ENCODE data around the gene SNX32. TPM values are rescaled to one million over a fixed set of nuclear protein-coding genes. Genes with fewer than 3 reads are reported as not detected.
A peak's percentile ranks its signal among the peaks of the same experiment; 100 is the strongest.

SNX32 gene
- total and polyA plus RNA-seq, 3 experiments from 2014 or later = 0.77 to 2.8 (median 2.0) TPM

GRCh38 chr11:65853246-65853979, 19.6 kb downstream of the SNX32 start:
- CTCF ChIA-PET = interaction anchor here (1.2 to 4.1 kb wide), 3 partner anchors 32 to 198 kb away, joined by 3 to 16 read pairs (median 3); no protein-coding TSS in a partner anchor

GRCh38 chr11:65854161-65854592, 20.4 kb downstream of the SNX32 start:
- no peaks in the 10 kb centered on the region for H3K27me3 ChIP-seq (ENCODE audit: insufficient read depth, low read length, poor library complexity, severe bottlenecking)
- Mint-ChIP-seq H3K27me3 (no peaks in the 10 kb centered on the region), H3K4me1 (peaks cover 44 to 54% (median 51%) of the 10 kb centered on the region in 3 donors), H3K36me3 (peaks cover 19 to 66% (median 24%) of the 10 kb centered on the region in 3 donors), H3K9me3 (no peaks in the 10 kb centered on the region), H3K27ac (peak overlapping the region in 5 of 8 donors; percentile 64 to 89 (median 71)), H3K4me3 (peak overlapping the region in 5 of 7 donors; percentile 50 to 81 (median 68))
- H3K4me3 ChIP-seq (ENCODE audit: low read length) = no peak overlapping the region
- H3K27ac ChIP-seq (ENCODE audit: low read depth, low read length) = no peak overlapping the region
- CTCF ChIA-PET = no interaction called here
- POLR2A ChIA-PET = no interaction called here
- DNase-seq = no peak
- peaks cover 47% of the 10 kb centered on the region for H3K4me1 ChIP-seq (ENCODE audit: insufficient read depth, low read length)
- peaks cover 46% of the 10 kb centered on the region for H3K36me3 ChIP-seq (ENCODE audit: insufficient read depth, low read length)
- H3K9me3 ChIP-seq (ENCODE audit: low read length) = no peaks in the 10 kb centered on the region

More at GRCh38 chr11:65853246-65853979, 19.6 kb downstream of the SNX32 start:
- POLR2A ChIA-PET = no interaction called here
- Mint-ChIP-seq H3K9me3 (no peaks in the 10 kb centered on the region), H3K27ac (peak overlapping the region in 2 of 8 donors; percentile 43 to 71), H3K4me1 (peaks cover 40 to 48% (median 44%) of the 10 kb centered on the region in 3 donors), H3K27me3 (no peaks in the 10 kb centered on the region), H3K36me3 (peaks cover 19 to 66% (median 24%) of the 10 kb centered on the region in 3 donors), H3K4me3 (peak overlapping the region in 2 of 7 donors; percentile 50 to 81)
- Histone ChIP-seq H3K4me3 (ENCODE audit: low read length) (no peak overlapping the region), H3K4me1 (ENCODE audit: insufficient read depth, low read length) (peaks cover 40% of the 10 kb centered on the region), H3K27me3 (ENCODE audit: insufficient read depth, low read length, poor library complexity, severe bottlenecking) (no peaks in the 10 kb centered on the region), H3K36me3 (ENCODE audit: insufficient read depth, low read length) (peaks cover 46% of the 10 kb centered on the region), H3K27ac (ENCODE audit: low read depth, low read length) (no peak overlapping the region), H3K9me3 (ENCODE audit: low read length) (no peaks in the 10 kb centered on the region)
- DNase-seq = no peak

GRCh38 chr11:65854852-65855837, 21.4 kb downstream of the SNX32 start:
- CTCF ChIA-PET = interaction anchor here (1.0 kb wide), 1 partner anchor 37 kb away, joined by 3 read pairs; no protein-coding TSS in a partner anchor
- DNase-seq = no peak

DNA sequence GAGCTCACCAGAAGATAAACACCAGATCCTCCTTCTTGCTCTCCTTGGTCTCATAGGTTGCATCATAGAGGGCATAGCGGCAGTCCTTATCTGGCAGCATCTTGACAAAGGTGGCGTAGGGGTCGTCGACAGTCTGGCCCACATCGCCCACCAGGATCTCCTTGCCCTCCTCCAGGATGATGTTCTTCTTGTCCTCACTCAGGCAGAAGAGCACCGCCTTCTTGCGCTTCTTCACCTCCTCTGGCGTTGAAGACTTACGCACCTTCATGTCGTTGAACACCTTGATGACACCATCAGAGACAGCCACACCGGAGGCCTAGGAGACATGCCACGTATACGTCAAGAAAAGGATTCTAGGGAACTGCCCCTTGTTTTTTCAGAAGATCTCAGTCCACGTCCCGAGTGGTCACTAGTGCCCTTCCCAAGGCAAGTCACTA, 22.2 kb downstream of the SNX32 start:
- Mint-ChIP-seq H3K27me3 (no peaks in the 10 kb centered on the region), H3K27ac (peak overlapping the region; percentile 87 to 99 (median 92)), H3K36me3 (peaks cover 19 to 71% (median 24%) of the 10 kb centered on the region in 3 donors), H3K4me1 (peaks cover 53 to 65% (median 61%) of the 10 kb centered on the region in 3 donors), H3K9me3 (no peaks in the 10 kb centered on the region), H3K4me3 (peak overlapping the region; percentile 87 to 94 (median 92))
- H3K36me3 ChIP-seq (ENCODE audit: insufficient read depth, low read length) = peaks cover 46% of the 10 kb centered on the region
- ChIA-PET CTCF (interaction anchor here (1.0 kb wide), 1 partner anchor 38 kb away, joined by 3 read pairs; no protein-coding TSS in a partner anchor), POLR2A (interaction anchor here (0.6 to 2.5 kb wide), 4 partner anchors 22 to 570 kb away, joined by 3 to 7 read pairs (median 3); partner anchors contain the start of gene SNX32)
- no peaks in the 10 kb centered on the region for H3K9me3 ChIP-seq (ENCODE audit: low read length)
- peaks cover 49% of the 10 kb centered on the region for H3K4me1 ChIP-seq (ENCODE audit: insufficient read depth, low read length)
- H3K27ac ChIP-seq (ENCODE audit: low read depth, low read length) = peak overlapping the region; percentile 78
- no peaks in the 10 kb centered on the region for H3K27me3 ChIP-seq (ENCODE audit: insufficient read depth, low read length, poor library complexity, severe bottlenecking)
- peak overlapping the region; percentile 94 for H3K4me3 ChIP-seq (ENCODE audit: low read length)
- DNase-seq = no peak

More at GRCh38 chr11:65854852-65855837, 21.4 kb downstream of the SNX32 start:
- H3K27me3 Mint-ChIP-seq = no peaks in the 10 kb centered on the region
- H3K4me3 Mint-ChIP-seq = peak overlapping the region; percentile 87 to 94 (median 92)
- Histone ChIP-seq H3K36me3 (ENCODE audit: insufficient read depth, low read length) (peaks cover 46% of the 10 kb centered on the region), H3K27ac (ENCODE audit: low read depth, low read length) (no peak overlapping the region), H3K27me3 (ENCODE audit: insufficient read depth, low read length, poor library complexity, severe bottlenecking) (no peaks in the 10 kb centered on the region), H3K9me3 (ENCODE audit: low read length) (no peaks in the 10 kb centered on the region), H3K4me3 (ENCODE audit: low read length) (no peak overlapping the region), H3K4me1 (ENCODE audit: insufficient read depth, low read length) (peaks cover 47% of the 10 kb centered on the region)
- H3K4me1 Mint-ChIP-seq = peaks cover 52 to 61% (median 57%) of the 10 kb centered on the region in 3 donors
- POLR2A ChIA-PET = interaction anchor here (0.6 kb wide), 2 partner anchors 25 to 293 kb away, joined by 3 read pairs; no protein-coding TSS in a partner anchor
- peaks cover 19 to 69% (median 24%) of the 10 kb centered on the region in 3 donors for H3K36me3 Mint-ChIP-seq
- H3K27ac Mint-ChIP-seq = peak overlapping the region in 6 of 8 donors; percentile 70 to 93 (median 88)
- H3K9me3 Mint-ChIP-seq = no peaks in the 10 kb centered on the region

GRCh38 chr11:65856689-65857499, 23.1 kb downstream of the SNX32 start:
- peak overlapping the region; percentile 87 to 94 (median 92) for H3K4me3 Mint-ChIP-seq
- no peaks in the 10 kb centered on the region for H3K27me3 Mint-ChIP-seq
- DNase-seq = peak; percentile 78 to 89 (median 84)
- POLR2A ChIA-PET = interaction anchor here (0.5 to 5.4 kb wide), 7 partner anchors 13 to 762 kb away, joined by 3 to 140 read pairs (median 7); partner anchors contain the start of genes CCDC85B, FIBP and SNX32
- peak overlapping the region; percentile 87 to 99 (median 92) for H3K27ac Mint-ChIP-seq
- Histone ChIP-seq H3K27ac (ENCODE audit: low read depth, low read length) (peak overlapping the region; percentile 78), H3K4me1 (ENCODE audit: insufficient read depth, low read length) (peaks cover 58% of the 10 kb centered on the region), H3K4me3 (ENCODE audit: low read length) (peak overlapping the region; percentile 94), H3K27me3 (ENCODE audit: insufficient read depth, low read length, poor library complexity, severe bottlenecking) (no peaks in the 10 kb centered on the region), H3K36me3 (ENCODE audit: insufficient read depth, low read length) (peaks cover 40% of the 10 kb centered on the region), H3K9me3 (ENCODE audit: low read length) (no peaks in the 10 kb centered on the region)
- peaks cover 18 to 70% (median 19%) of the 10 kb centered on the region in 3 donors for H3K36me3 Mint-ChIP-seq
- H3K4me1 Mint-ChIP-seq = peaks cover 59 to 72% (median 65%) of the 10 kb centered on the region in 3 donors
- CTCF ChIA-PET = interaction anchor here (1.6 to 24.5 kb wide), 2 partner anchors 31 to 364 kb away, joined by 3 to 560 read pairs; partner anchors contain the start of genes CCDC85B, CTSW and FIBP
- no peaks in the 10 kb centered on the region for H3K9me3 Mint-ChIP-seq

GRCh38 chr11:65857500-65857852, 23.7 kb downstream of the SNX32 start:
- peaks cover 64% of the 10 kb centered on the region for H3K4me1 ChIP-seq (ENCODE audit: insufficient read depth, low read length)
- H3K36me3 ChIP-seq (ENCODE audit: insufficient read depth, low read length) = peaks cover 46% of the 10 kb centered on the region
- H3K36me3 Mint-ChIP-seq = peaks cover 15 to 66% (median 18%) of the 10 kb centered on the region in 3 donors
- H3K27me3 Mint-ChIP-seq = no peaks in the 10 kb centered on the region
- H3K9me3 Mint-ChIP-seq = no peaks in the 10 kb centered on the region
- peaks cover 57 to 70% (median 63%) of the 10 kb centered on the region in 3 donors for H3K4me1 Mint-ChIP-seq
- ChIA-PET POLR2A (interaction anchor here (0.5 to 5.4 kb wide), 8 partner anchors 13 to 762 kb away, joined by 3 to 140 read pairs (median 7); partner anchors contain the start of genes CCDC85B, FIBP, PCNX3 and SNX32), CTCF (interaction anchor here (1.6 to 24.5 kb wide), 4 partner anchors 14 to 363 kb away, joined by 3 to 560 read pairs (median 46); partner anchors contain the start of genes CCDC85B, CTSW, EFEMP2 and FIBP)
- peak; percentile 60 to 81 (median 67) for DNase-seq
- H3K9me3 ChIP-seq (ENCODE audit: low read length) = no peaks in the 10 kb centered on the region
- H3K27ac ChIP-seq (ENCODE audit: low read depth, low read length) = peak overlapping the region; percentile 78
- H3K4me3 Mint-ChIP-seq = peak overlapping the region; percentile 87 to 94 (median 92)
- H3K27me3 ChIP-seq (ENCODE audit: insufficient read depth, low read length, poor library complexity, severe bottlenecking) = no peaks in the 10 kb centered on the region
- H3K27ac Mint-ChIP-seq = peak overlapping the region in 3 of 8 donors; percentile 50 to 95 (median 51)
- H3K4me3 ChIP-seq (ENCODE audit: low read length) = peak overlapping the region; percentile 94

Data from CD8-positive, alpha-beta memory T cell (primary cell).